22Rv1 (cell line): ENCODE data around the gene TATDN2.
"Not testable (repeated sequence)": the region's sequence is repeated elsewhere in the genome, so short reads cannot be mapped to it uniquely, and the experiment has no call there.

ENCODE experiments used
- CTCF ChIP-seq: fragments of 450-650 bp; IDR thresholded peaks from 2 replicates; pipeline ENCODE4 v1.5.1; 2017; ENCODE audit warnings: mild to moderate bottlenecking
- ZFX ChIP-seq: fragments of 450-650 bp; IDR thresholded peaks from 2 replicates; pipeline ENCODE4 v1.6.1; 2017; ENCODE audit warnings: antibody characterized with exemption, borderline replicate concordance

DNA sequence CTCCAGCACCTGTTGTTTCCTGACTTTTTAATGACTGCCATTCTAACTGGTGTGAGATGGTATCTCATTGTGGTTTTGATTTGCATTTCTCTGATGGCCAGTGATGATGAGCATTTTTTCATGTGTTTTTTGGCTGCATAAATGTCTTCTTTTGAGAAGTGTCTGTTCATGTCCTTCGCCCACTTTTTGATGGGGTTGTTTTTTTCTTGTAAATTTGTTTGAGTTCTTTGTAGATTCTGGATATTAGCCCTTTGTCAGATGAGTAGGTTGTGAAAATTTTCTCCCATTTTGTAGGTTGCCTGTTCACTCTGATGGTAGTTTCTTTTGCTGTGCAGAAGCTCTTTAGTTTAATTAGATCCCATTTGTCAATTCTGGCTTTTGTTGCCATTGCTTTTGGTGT is 49.8 kb downstream of the TATDN2 start:
- not testable (repeated sequence) for TF ChIP-seq CTCF, ZFX
